IMR-90 (cell line): ENCODE results near the gene CPEB3. TPM values are rescaled to one million over a fixed set of nuclear protein-coding genes. Genes with fewer than 3 reads are reported as not detected.

Experiments used
- ATAC-seq: fragments of 200-7000 bp; cut with Tn5 transposase; 2 replicates; pipeline ENCODE4 v1.9.1; 2020; ENCODE audit warnings: low read depth, mild to moderate bottlenecking, moderate library complexity
- BruUV-seq: library from RNA; stranded (reverse); fragments of 400-500 nt; replicated peaks from 2 replicates; lab custom pipeline; 2021; lab: Mats Ljungman, UMichigan
- CTCF ChIA-PET: fragments of 300-600 bp; formaldehyde crosslinking; extraction: SDS; loops from one replicate; lab custom pipeline; 2021; ENCODE audit warnings: antibody characterized with exemption; lab: Yijun Ruan, JAX
- POLR2A ChIA-PET: fragments of 300-600 bp; sonication (Branson Sonifier 250); formaldehyde crosslinking; loops from one replicate; lab custom pipeline; 2022; ENCODE audit warnings: antibody characterized with exemption; ENCODE audit not compliant: unreplicated experiment; lab: Charles Lee
- DNase-seq: peaks from one replicate; pipeline ENCODE4 v3.0.0; 2013
- H2AFZ ChIP-seq: replicated peaks from 2 replicates; pipeline ENCODE3; 2013; ENCODE audit warnings: low read length, mild to moderate bottlenecking; ENCODE audit not compliant: poor library complexity
- H2AK5ac ChIP-seq: 2 replicates; pipeline ENCODE4 v1.6.1; 2013; ENCODE audit warnings: low read depth, low read length, inconsistent platforms
- H2AK9ac ChIP-seq: replicated peaks from 2 replicates; pipeline ENCODE3; 2013; ENCODE audit warnings: mild to moderate bottlenecking, low read depth, low read length, moderate library complexity; ENCODE audit not compliant: poor library complexity
- H2BK120ac ChIP-seq: 2 replicates; pipeline ENCODE4 v1.6.1; 2013; ENCODE audit warnings: low read depth, low read length, inconsistent platforms
- H2BK15ac ChIP-seq: 3 replicates; pipeline ENCODE4 v1.6.1; 2013; ENCODE audit warnings: low read depth, low read length, inconsistent platforms
- H2BK20ac ChIP-seq: 2 replicates; pipeline ENCODE4 v1.6.1; 2013; ENCODE audit warnings: low read depth, mild to moderate bottlenecking, inconsistent platforms, low read length, moderate library complexity
- H2BK5ac ChIP-seq: 2 replicates; pipeline ENCODE4 v1.6.1; 2013; ENCODE audit warnings: mild to moderate bottlenecking, low read depth, low read length, inconsistent platforms; ENCODE audit not compliant: poor library complexity, severe bottlenecking
- H3K14ac ChIP-seq: replicated peaks from 2 replicates; pipeline ENCODE4 v1.6.1; 2013; ENCODE audit warnings: low read depth, low read length, inconsistent platforms
- H3K18ac ChIP-seq: 2 replicates; pipeline ENCODE4 v1.6.1; 2013; ENCODE audit warnings: low read depth, low read length, control low read depth
- H3K23ac ChIP-seq: 2 replicates; pipeline ENCODE4 v1.6.1; 2013; ENCODE audit warnings: low read depth, low read length, inconsistent platforms
- H3K27ac ChIP-seq: 2 replicates; pipeline ENCODE4 v1.5.1; 2013; ENCODE audit warnings: mild to moderate bottlenecking, control low read depth, low read length; ENCODE audit not compliant: insufficient read depth
- H3K27me3 ChIP-seq: 2 replicates; pipeline ENCODE4 v1.6.1; 2013; ENCODE audit warnings: low read length; ENCODE audit not compliant: control insufficient read depth, insufficient read depth
- H3K36me3 ChIP-seq: 2 replicates; pipeline ENCODE4 v1.6.1; 2013; ENCODE audit warnings: low read length, mixed read lengths; ENCODE audit not compliant: control insufficient read depth, insufficient read depth
- H3K4ac ChIP-seq: 2 replicates; pipeline ENCODE4 v1.6.1; 2013; ENCODE audit warnings: low read depth, low read length, inconsistent platforms
- H3K4me1 ChIP-seq: 2 replicates; pipeline ENCODE4 v1.6.1; 2013; ENCODE audit warnings: low read length, mixed read lengths; ENCODE audit not compliant: control insufficient read depth, insufficient read depth
- H3K4me2 ChIP-seq: 2 replicates; pipeline ENCODE4 v1.6.1; 2013; ENCODE audit warnings: low read depth, mild to moderate bottlenecking, control low read depth, low read length, moderate library complexity
- H3K4me3 ChIP-seq: 2 replicates; pipeline ENCODE4 v1.5.1; 2013; ENCODE audit warnings: low read depth, mild to moderate bottlenecking, control low read depth, low read length, moderate library complexity; ENCODE audit not compliant: insufficient read depth
- H3K56ac ChIP-seq: 2 replicates; pipeline ENCODE4 v1.6.1; 2013; ENCODE audit warnings: low read length, inconsistent platforms; ENCODE audit not compliant: insufficient read depth; ENCODE audit errors: extremely low read depth
- H3K79me1 ChIP-seq, 2 experiments: 2 replicates each; pipeline ENCODE4 v1.6.1; 2013; ENCODE audit warnings: low read length in 2 of 2, inconsistent platforms in 1 of 2, low read depth in 1 of 2
- H3K9ac ChIP-seq: 2 replicates; pipeline ENCODE4 v1.6.1; 2013; ENCODE audit warnings: low read depth, low read length, control low read depth
- H3K9me1 ChIP-seq: 2 replicates; pipeline ENCODE4 v1.6.1; 2013; ENCODE audit warnings: low read length, inconsistent platforms; ENCODE audit not compliant: insufficient read depth
- H3K9me3 ChIP-seq: 2 replicates; pipeline ENCODE4 v1.6.1; 2013; ENCODE audit warnings: low read length; ENCODE audit not compliant: control insufficient read depth, insufficient read depth
- H4K20me1 ChIP-seq: 2 replicates; pipeline ENCODE4 v1.6.1; 2013; ENCODE audit warnings: low read length, inconsistent platforms; ENCODE audit not compliant: insufficient read depth
- H4K5ac ChIP-seq: 2 replicates; pipeline ENCODE4 v1.6.1; 2013; ENCODE audit warnings: mild to moderate bottlenecking, low read depth, low read length, control low read depth
- H4K8ac ChIP-seq, 2 experiments: 2 replicates each; pipeline ENCODE4 v1.6.1; 2013; ENCODE audit warnings: low read depth in 2 of 2, low read length in 2 of 2, control low read depth in 1 of 2, inconsistent platforms in 1 of 2
- H4K91ac ChIP-seq: 2 replicates; pipeline ENCODE4 v1.6.1; 2013; ENCODE audit warnings: low read depth, low read length, inconsistent platforms; ENCODE audit not compliant: insufficient read depth
- BHLHE40 ChIP-seq: fragments of 150-350 bp; IDR thresholded peaks from 2 replicates; pipeline ENCODE4 v1.6.1; 2016; ENCODE audit warnings: mild to moderate bottlenecking, low read depth, low read length
- CEBPB ChIP-seq: IDR thresholded peaks from 2 replicates; pipeline ENCODE4 v1.6.1; 2012; ENCODE audit warnings: low read depth, low read length, improper control_type of control experiment
- CHD1 ChIP-seq: IDR thresholded peaks from 2 replicates; pipeline ENCODE4 v1.6.1; 2012; ENCODE audit warnings: low read depth, low read length, improper control_type of control experiment
- ELK1 ChIP-seq: fragments of 150-350 bp; IDR thresholded peaks from 2 replicates; pipeline ENCODE4 v1.6.1; 2016; ENCODE audit warnings: low read depth, mild to moderate bottlenecking, low read length, moderate library complexity, borderline replicate concordance
- FOS ChIP-seq: fragments of 150-350 bp; IDR thresholded peaks from 2 replicates; pipeline ENCODE4 v1.6.1; 2016; ENCODE audit warnings: low read depth, low read length
- MAFK ChIP-seq: IDR thresholded peaks from 2 replicates; pipeline ENCODE4 v1.6.1; 2012; ENCODE audit warnings: low read depth, low read length, improper control_type of control experiment
- MAZ ChIP-seq: IDR thresholded peaks from 2 replicates; pipeline ENCODE4 v1.6.1; 2012; ENCODE audit warnings: low read depth, mild to moderate bottlenecking, low read length, improper control_type of control experiment, moderate library complexity, borderline replicate concordance
- MXI1 ChIP-seq: IDR thresholded peaks from 2 replicates; pipeline ENCODE4 v1.6.1; 2012; ENCODE audit warnings: low read depth, mild to moderate bottlenecking, low read length, moderate library complexity, borderline replicate concordance
- POLR2A ChIP-seq: IDR thresholded peaks from 2 replicates; pipeline ENCODE4 v1.6.1; 2012; ENCODE audit warnings: mild to moderate bottlenecking, low read depth, low read length
- RAD21 ChIP-seq: IDR thresholded peaks from 2 replicates; pipeline ENCODE4 v1.6.1; 2012; ENCODE audit warnings: low read length, improper control_type of control experiment
- RCOR1 ChIP-seq: IDR thresholded peaks from 2 replicates; pipeline ENCODE4 v1.6.1; 2012; ENCODE audit warnings: mild to moderate bottlenecking, low read length, improper control_type of control experiment; ENCODE audit not compliant: insufficient replicate concordance
- SMC3 ChIP-seq: fragments of 150-350 bp; IDR thresholded peaks from 2 replicates; pipeline ENCODE4 v1.6.1; 2016; ENCODE audit warnings: low read depth, mild to moderate bottlenecking, antibody characterized with exemption, low read length, moderate library complexity
- USF2 ChIP-seq: fragments of 150-350 bp; IDR thresholded peaks from 2 replicates; pipeline ENCODE4 v1.6.1; 2017; ENCODE audit warnings: mild to moderate bottlenecking, antibody characterized with exemption, low read length, low read depth
- WGBS, 2 experiments: methylation state at CpG; one replicate each; pipeline versions ENCODE4 v1.1.5 to v1.1.7; 2013; ENCODE audit warnings: missing lambda C conversion rate in 2 of 2; ENCODE audit not compliant: insufficient read length in 1 of 2; ENCODE audit errors: extremely low coverage in 2 of 2; 5-methylcytosine and 5-hydroxymethylcytosine counted together
- dilution Hi-C: fragments of 300-500 bp; cut with HindIII; formaldehyde crosslinking; loops from one replicate; pipeline ENCODE4 v1.14.3; 2018; ENCODE audit warnings: low sequenced_read_pairs; ENCODE audit not compliant: unreplicated experiment
- in situ Hi-C: fragments of 300-500 bp; cut with MboI; formaldehyde crosslinking; loops from 3 replicates; pipeline ENCODE4 v1.14.3; 2019; ENCODE audit warnings: low sequenced_read_pairs, inconsistent platforms, mixed read lengths
- intact Hi-C: fragments of 100-400 bp; cut with micrococcal nuclease; formaldehyde crosslinking; loops from 2 replicates; pipeline ENCODE4 v1.10.0; 2022
- polyA plus RNA-seq, 3 experiments: library from polyadenylated mRNA; depleted of rRNA; stranded (reverse); fragments of >200 nt; gene quantifications; 2 replicates each; pipeline ENCODE4 v1.2.3, GENCODE V29; 2012; ENCODE audit warnings: low replicate concordance in 1 of 3
- total RNA-seq: library from RNA; depleted of rRNA; stranded (reverse); fragments of >200 nt; gene quantifications from 2 replicates; pipeline ENCODE4 v1.2.3, GENCODE V29; 2012

Gene CPEB3
- total and polyA plus RNA-seq, 2 of the 4 experiments (the other 2 are of a cell fraction) = 0.18 to 0.36 TPM

- no peak overlapping the region for H2BK5ac ChIP-seq
- H3K79me1 ChIP-seq = no peaks in the 10 kb centered on the region
- no peak for TF ChIP-seq ELK1
- no peak for TF ChIP-seq CHD1
- no peak for TF ChIP-seq MAZ
- TF ChIP-seq CEBPB = no peak
- no peak for TF ChIP-seq RCOR1
- TF ChIP-seq SMC3 = no peak
- no peak for TF ChIP-seq RAD21
- TF ChIP-seq POLR2A = no peak
- no peak for TF ChIP-seq BHLHE40
- no peak for TF ChIP-seq MXI1
- TF ChIP-seq USF2 = no peak
- no peak for TF ChIP-seq MAFK
- TF ChIP-seq FOS = no peak
- no peak overlapping the region for H2BK120ac ChIP-seq
- no peak overlapping the region for H2AK5ac ChIP-seq
- BruUV-seq = no TSS peak
- no peak overlapping the region for H3K18ac ChIP-seq
- 80% methylated on average over 1 of the region's 5 CpGs; no CpG with 5 or more reads in 1 of the 2 experiments for WGBS, 2 experiments
- ATAC-seq = no peak
- H2AFZ ChIP-seq = no peak overlapping the region
- H3K9me1 ChIP-seq = peaks cover 3% of the 10 kb centered on the region; the same call in 1 of the 2 replicates
- CTCF ChIA-PET = no interaction called here
- no peaks in the 10 kb centered on the region; the same call in 1 of the 2 replicates for H3K4me1 ChIP-seq
- H2BK15ac ChIP-seq = no peak overlapping the region
- no peak overlapping the region for H3K56ac ChIP-seq
- dilution Hi-C loops (no loop called here), intact Hi-C loops (no loop called here), in situ Hi-C loops (no loop called here)
- H3K14ac ChIP-seq = no peak overlapping the region
- H4K20me1 ChIP-seq = no peaks in the 10 kb centered on the region
- no peak overlapping the region for H4K8ac ChIP-seq
- H3K27me3 ChIP-seq = no peaks in the 10 kb centered on the region
- H3K4me3 ChIP-seq = no peak overlapping the region
- H4K91ac ChIP-seq = no peak overlapping the region
- no peaks in the 10 kb centered on the region for H3K36me3 ChIP-seq
- DNase-seq = no peak
- H3K4ac ChIP-seq = no peak overlapping the region
- POLR2A ChIA-PET = no interaction called here
- H3K9me3 ChIP-seq = no peaks in the 10 kb centered on the region
- H3K4me2 ChIP-seq = no peak overlapping the region
- H3K23ac ChIP-seq = no peak overlapping the region
- H3K9ac ChIP-seq = no peak overlapping the region
- H2BK20ac ChIP-seq = no peak overlapping the region
- no peak overlapping the region for H2AK9ac ChIP-seq
- no peak overlapping the region for H3K27ac ChIP-seq
- no peak overlapping the region for H4K5ac ChIP-seq
These were observed 238.1 kb downstream of the CPEB3 start for GRCh38 chr10:92052741-92053140.
